HG03045 (cell line): ENCODE data around the gene ADCK1.
"Not testable (repeated sequence)": the region's sequence is repeated elsewhere in the genome, so short reads cannot be mapped to it uniquely, and the experiment has no call there.

Source experiments
- ATAC-seq: cut with Tn5 transposase; IDR thresholded peaks from one replicate; pipeline ENCODE4 v1.9.1; 2021; ENCODE audit warnings: mild to moderate bottlenecking, moderate library complexity; ENCODE audit not compliant: unreplicated experiment

ADCK1 gene

DNA sequence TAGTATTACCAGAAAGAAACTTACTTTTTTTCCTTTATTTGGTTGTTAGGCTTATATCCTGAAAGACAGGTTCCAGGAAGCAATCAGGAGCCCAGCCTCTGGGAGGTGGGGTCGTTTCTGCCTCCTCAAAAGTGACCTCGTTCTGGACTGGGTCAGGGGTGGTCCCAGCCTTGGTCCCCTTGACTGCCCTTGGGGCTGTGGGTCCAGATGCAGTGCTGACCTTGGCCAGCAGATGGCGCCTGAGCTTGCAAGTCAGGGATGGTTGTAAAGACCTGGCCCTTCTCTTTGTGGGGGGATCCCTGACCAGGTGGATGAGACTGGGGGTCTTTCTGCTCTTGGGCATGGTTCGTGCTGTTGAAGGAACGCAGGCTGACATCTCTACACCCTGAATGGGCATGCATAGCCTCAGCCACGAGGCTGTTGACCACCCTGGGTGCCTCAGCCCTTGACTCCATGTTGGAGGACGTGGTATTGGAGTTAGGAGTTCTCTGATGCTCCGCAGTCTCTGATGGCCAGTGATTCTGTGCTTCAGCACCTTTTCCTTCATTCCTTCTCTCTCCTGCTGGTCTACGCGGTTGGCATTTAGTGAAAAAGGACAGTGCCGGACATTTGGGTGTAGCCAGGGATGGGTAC lies 62.4 kb downstream of the ADCK1 start:
- peak; percentile 66 for ATAC-seq

DNA sequence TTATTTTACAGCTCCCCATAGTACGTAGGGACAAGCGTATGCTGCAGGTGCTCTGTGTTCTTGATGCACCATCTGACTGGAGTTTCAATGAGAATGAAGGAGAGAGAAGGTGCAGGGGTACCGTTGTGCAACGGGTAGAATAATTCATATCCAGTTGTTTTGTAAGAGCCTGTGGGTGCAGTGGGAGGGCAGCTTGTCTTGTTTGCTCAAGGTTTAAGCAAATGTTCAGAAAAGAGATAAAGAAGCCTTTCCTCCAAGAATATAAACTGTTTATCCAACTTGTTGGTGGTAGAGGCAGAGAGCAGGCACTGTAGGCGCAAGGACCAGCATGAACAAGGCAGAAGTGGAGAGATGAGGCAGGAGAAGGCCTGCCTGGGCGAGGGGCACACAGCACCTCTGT lies 64.2 kb downstream of the ADCK1 start:
- no peak for ATAC-seq

DNA sequence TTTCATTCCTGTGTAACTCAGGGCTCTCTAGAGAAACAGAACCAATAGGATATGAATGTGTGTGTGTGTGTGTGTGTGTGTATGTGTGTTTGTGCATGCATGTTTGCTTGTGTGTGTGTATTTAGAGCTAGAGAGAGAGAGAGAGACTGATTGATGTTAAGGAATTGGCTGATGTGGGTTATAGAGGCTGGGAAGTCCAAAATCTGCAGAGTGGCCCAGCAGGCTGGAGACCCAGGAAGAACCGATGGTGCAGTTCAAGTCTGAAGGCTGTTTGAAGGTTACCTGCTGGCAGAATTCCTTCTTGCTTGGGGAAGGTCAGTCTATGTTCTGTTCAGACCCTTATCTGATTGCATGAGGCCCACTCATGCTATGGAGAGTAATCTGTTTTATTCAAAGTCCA lies 64.7 kb downstream of the ADCK1 start:
- ATAC-seq, result no peak

DNA sequence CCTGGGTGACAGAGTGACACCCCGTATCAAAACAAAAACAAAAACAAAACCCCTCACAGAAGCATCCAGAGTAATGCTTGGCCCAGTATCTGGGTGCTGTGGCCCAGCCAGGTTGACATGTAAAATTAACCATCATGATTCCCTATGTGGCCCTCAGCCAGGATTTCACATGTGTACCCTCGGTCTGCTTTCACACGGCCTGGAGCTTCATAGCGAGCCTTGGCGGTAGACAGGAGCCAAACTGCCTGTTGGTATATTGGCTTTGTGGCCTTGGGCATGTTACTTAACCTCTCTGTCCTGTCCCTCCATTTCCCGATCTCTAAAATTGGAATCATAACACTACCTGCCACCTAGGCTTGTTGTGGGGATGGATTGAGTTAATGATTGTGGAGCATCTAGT lies 65.5 kb downstream of the ADCK1 start:
- no peak for ATAC-seq

DNA sequence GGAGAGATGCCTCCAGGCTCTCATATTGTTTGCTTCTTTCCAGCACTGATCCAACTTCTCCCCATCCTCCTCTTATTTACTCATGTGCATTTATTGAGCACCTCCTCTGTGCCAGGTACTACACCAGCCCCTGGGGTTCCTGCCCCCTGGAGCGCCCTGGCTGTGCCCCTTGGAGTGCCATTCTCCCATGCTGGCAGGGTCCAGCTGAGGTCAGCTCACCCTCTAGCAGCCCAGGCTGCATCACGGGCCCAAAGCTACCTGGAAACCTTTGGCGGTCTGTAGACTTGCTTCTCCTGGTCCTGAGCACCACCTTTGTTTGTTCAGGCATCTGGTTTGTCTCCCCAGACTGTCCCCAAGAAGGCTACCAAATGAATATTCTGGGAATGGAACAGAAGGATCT lies 67.0 kb downstream of the ADCK1 start:
- no peak for ATAC-seq

DNA sequence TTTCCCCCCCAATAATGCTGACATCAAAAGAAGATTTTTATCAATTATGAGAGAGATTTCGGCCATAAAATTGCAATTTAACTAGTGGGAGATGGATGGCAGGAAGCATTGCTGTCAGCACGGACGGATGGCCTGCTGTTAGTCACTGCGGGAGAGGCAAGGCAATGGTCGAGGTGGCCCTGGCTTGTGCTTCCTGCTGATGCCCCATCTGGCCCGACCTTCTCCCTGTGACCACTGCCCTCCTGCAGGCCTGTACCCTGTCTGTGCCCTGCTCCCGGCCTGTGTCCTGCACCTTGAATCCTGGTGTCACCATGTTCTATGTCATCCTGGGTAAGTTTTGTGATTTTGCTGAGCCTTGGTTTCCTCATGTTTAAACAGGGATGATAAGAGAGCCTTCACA lies 67.6 kb downstream of the ADCK1 start:
- no peak for ATAC-seq

DNA sequence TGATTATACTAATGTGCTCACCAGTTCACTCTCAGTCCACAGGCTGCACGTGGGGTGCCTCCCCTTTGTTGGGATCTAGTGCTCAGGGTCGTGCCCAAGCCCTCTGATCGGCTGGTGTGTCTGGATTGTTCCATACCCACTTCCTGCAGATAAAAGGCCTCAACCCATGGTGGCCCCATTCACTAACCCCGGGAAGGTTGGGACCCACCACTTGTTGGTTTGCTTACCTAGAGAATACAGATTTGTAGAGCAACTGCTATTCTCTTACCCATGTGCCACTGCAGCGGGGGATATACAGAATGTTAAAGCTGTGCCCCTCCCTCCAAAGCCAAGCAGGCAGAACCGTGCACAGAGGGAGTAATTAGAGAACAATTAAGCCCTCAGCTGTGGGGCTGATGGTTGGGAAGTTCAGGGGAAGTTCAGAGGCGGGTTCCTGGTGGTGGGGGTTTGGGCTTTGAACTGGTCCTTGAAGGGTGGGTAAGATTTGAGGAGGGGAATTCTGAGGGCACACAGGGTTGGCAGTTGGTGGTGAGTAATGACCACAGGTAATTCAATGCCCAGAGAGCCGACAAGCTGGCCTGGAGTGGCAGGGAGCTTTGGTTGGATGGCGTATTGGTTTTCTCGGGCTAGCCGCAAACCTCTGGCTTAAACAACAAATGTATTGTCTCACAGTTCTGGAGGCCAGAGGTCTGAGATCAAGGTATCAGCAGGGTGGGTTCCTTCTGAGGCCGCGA lies 68.8 kb downstream of the ADCK1 start:
- ATAC-seq, result no peak

DNA sequence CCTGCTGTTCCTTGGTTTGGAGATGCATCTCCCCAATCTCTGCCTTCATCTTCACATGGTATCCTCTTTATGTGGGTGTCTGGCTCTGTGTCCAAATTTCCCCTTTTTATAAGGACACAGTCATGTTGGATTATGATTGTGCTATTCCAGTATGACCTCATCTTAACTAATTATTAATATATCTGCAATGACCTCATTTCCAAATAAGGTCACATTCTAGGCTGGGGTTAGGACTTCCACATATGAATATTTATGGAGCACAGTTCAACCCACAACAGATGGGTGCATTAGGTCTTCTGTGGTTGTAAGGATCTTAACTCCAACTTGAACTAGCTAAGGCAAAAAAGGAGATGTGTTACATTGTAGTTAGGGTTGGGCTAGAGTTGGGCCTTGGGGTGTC lies 69.4 kb downstream of the ADCK1 start:
- ATAC-seq, result no peak

DNA sequence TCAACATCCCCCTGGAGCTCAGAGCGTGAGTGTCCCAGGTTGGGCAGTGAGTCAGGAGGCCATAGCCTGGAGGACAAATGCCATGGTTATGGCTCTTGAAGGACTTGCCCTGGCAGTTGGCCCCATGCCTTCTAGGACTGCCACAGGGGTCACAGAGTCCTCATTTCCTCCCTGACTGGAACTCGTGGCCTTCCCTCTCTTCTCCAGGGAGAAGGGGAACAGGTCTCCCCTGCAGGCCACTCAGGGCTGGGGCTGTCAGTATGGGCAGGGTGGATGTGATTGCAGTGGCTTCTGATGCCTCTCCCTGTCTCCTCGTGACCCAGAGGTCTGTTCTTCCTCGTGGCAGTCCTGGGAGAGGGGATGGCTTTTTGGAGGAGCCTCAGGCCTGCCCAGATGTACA lies 70.7 kb downstream of the ADCK1 start:
- no peak for ATAC-seq

DNA sequence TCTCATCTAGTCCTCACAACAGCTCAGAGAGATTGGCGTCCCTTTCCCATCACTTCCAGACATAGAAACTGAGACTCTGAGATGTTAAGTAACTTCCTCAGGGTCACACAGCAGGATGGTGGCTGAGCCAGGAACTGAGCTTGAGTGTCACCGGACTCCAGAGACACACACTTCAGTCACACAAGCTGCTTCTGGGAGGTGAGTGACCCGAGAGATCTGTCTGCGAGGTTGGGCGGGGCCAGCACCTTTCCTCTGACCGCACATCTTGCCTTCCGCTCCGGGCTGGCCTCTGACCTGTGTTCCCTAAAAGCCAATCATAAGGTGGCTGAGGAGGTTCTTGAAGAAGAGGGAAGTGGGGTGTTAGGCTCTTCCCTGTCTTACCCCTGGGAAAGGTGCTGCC lies 72.2 kb downstream of the ADCK1 start:
- ATAC-seq, result no peak

DNA sequence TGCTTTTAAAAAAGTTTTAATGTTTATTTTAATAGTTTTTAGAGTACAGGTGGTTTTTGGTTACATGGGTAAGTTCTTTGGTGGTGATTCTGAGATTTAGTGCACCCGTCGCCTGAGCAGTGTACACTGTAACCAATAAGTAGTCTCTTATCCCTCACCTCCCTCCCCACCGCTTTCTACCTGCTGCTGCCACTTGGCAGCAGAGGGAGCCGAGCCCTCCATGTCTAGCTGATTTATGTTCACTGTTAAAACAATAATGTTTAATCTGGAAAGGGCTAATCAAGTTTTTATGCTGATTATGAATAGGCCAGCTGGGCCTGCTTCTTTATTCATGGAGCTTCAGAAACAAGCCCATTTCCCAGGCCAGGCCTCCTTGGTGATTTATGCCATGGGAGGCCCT lies 73.1 kb downstream of the ADCK1 start:
- ATAC-seq, result no peak

DNA sequence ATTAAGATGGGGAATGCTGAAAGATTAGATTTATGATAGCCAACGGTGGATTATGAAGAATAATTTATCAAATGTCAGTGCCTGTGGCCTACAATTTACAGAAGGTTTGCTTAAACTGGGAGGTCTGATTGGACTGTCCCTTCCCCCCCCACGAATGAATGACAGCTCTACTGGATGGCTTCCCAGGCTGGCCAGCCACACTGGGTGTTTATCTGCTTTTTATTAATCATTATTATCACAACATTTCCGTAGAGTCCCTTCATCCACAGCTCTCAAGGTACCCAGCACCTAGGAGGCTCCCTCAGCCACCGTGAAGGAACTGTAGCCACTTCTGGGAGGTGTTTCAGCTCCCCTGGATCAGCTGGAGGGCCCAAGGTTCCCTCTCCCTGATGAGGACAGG lies 78.9 kb downstream of the ADCK1 start:
- ATAC-seq, result no peak

DNA sequence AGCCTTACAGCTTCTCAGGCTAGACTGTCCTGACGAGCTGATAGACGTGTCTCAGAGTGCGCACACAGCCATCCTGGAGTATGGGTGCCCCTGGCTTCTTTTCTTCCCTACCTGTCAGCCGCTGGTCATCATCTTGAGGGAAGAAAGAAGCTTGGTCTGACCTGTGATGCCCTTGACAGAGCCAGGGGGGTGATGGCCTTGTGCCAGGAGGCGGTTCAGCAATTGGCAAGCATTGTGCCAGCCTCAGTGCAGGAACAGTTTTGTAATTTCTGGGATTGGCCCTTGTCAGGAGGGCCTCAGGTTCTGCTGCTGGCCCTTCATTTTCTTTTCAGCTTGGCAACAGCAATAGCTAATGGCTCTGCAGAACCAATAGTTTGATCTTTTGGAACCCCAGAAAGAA lies 80.1 kb downstream of the ADCK1 start:
- no peak for ATAC-seq

DNA sequence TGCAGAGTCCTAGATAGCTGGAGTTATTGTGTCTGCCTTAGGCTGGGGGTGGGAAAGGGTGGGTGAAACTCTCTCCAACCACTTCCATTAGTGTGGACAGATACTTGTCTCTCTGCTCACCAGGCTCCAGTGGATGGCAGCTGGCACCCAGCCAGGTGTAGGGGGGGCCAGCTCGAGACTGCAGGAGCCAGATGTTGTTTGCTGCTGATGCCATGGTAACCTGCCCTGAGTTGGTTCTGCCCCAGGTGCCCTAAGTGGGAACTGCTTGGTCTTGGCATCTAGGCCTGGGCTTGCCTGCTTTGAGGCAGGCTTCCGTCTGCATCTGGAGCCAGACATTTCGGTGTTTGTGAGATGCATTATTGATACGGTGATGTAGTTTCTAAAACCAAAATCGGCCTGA lies 82.2 kb downstream of the ADCK1 start:
- no peak for ATAC-seq

DNA sequence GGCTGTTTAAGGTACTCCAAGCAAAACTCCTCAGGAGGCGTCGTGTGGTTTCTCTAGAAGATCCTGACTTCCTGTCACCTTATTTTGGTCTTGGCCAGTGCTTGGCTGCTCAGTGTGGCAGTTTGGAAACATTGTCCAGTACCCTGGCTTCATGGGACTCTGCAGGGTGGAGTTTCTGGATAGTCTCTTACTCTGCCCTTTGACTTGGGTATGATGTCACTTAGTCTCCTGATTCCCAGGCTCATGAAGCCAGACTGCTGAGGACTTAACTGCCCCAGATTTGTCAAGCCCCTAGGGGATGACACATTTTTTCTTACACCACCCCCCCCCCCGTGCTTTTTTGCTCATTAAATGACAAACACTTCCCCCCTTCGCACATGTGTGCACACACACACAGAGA lies 82.7 kb downstream of the ADCK1 start:
- no peak for ATAC-seq

DNA sequence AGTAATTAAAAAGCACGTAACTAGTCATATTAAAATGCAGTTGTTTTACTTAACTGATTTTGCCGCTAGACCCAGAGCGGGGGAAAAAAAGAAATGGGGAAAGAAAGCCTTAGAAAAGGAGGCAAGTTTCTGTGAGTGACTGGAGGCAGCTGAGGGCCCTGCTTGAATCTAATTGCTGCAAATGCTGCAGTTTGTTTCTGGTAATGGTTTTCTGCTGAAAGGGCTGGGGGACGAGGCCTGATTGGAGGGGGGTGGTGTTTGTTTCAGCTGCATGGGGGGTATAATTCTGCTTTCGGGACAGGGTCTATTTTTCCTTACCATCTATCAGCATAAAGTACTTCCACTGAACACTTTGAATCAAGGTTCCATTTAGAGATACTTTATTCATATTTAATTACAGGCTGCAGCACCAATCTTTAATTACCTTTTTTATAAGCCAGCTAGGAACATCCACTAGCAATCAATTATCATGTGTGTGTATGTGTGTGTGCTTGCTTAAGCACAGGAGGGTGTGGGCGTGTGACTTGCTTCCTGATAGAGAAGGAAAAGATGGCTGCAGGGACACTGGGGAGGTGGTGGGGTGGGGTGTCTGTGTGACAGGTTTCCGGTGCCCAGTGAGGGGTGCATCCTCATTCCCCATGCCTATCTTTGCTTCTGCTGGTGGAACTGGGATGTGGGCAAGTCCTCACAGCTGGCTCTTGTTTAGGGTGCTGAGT lies 83.4 kb downstream of the ADCK1 start:
- no peak for ATAC-seq

DNA sequence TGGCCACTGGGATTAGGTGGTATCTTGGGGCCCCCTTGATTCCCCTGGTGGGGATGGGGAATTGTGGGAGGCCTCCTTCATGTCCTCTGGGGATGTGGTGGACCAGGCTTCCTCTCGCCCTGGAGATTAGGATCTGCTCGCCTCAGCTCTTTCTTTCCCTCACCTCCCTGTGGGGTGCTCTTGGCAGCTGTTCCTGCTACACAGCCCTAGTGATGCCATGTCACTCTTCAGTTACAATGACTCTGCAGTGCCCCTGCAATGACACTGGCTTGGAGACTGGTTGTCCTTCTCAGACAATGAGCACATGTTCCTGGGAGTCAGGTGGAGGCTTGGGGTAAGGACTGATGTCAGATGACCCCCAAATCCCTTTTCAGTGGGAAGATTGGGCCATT lies 83.9 kb downstream of the ADCK1 start:
- no peak for ATAC-seq

DNA sequence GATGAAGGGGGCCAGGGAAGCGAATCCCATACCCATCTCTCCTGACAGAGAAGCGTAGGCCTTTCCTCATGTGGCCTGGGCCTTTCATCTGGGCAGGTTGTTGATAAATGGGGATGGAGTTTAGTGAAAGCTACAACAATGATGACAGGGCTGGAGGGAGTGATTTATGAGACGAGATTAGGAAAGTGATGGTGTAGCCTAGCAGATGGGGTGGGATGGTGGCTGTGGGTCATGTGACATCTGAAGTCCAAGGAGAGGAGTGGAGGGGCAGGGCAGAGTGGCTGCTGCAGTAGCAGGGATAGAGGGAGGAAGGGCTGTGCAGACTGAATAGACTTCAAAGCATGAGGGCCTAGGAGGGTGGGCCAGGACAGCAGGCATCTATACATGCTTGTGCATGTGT lies 85.5 kb downstream of the ADCK1 start:
- no peak for ATAC-seq

DNA sequence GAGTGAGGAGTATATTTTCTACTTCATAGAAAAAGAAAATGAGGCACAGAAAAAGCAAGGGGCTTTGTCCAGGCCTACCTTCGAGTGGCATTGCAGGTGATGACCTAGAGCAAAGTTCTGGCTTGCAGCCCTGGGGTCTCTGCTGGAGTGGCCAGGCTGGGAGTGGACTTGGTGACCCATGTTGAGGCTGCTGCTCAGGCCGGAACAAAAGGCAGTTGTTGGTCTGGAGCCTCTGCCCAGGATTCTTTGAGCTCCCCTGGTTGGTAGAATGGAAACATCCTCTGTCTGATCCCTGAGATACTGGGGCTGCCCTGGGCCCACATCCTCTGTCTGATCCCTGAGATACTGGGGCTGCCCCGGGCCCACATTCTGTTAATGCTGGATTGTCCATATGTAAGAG lies 86.1 kb downstream of the ADCK1 start:
- no peak for ATAC-seq

DNA sequence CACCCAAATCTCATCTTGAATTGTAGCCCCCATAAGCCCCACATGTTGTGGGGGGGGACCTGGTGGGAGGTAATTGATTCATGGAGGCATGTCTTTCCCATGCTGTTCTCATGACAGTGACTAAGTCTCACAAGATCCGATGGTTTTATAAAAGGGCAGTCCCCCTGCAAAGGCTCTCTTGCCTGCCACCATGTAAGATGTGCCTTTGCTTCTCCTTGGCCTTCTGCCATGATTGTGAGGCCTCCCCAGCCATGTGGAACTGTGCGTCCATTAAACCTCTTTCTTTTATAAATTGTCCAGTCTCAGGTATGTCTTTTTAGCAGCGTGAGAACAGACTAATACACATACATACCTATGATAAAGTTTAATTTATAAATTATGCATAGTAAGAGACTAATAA lies 89.0 kb downstream of the ADCK1 start:
- not testable (repeated sequence) for ATAC-seq

DNA sequence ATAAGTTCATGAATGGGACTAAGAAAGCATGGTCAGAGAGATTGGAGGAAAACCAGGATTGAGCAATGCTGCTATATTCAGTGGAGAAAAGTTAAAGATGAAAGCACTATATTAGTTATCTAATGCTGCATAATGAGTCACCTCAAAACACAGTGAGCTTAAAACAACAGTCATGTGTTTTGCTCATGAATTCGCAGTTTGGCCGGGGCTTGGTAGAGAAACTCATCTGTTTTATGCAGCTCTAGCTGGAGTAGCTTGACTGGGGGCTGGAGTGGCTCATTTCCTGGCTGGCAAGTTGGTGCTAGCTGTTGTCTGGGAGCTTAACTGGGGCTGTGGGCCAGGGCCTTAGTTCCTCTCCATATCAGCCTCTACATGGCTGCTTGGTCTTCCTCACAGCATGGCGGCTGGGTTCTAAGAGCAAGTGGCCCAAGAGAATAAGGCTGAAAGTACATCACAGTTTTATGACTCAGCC lies 90.1 kb downstream of the ADCK1 start:
- no peak for ATAC-seq

DNA sequence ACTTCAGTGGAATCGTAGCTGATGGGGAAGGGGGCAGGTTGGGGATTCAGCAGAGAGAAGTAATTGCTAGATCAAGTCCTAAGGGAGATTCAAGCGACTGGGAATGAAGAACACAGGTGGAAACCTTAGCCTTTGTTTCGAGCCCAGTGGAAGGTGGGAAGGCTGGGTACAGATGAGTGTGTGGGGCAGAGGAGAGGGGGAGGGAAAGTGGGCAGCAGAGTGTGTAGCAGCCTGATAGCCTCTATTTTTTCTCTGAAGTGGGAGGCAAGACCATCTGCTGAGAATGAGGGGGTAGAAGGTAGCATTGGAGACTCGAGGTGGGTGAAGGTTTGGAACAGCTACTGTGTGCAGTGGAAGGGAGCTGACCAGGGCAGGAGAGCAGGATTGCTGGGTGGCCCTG lies 91.0 kb downstream of the ADCK1 start:
- ATAC-seq, result no peak
